NCI-H510A treated with DMSO at 0.1 percent for 48 hours (cell line): ENCODE results near the gene USP8.
A peak's percentile ranks its signal among the peaks of the same experiment; 100 is the strongest.
"Not testable (repeated sequence)": the region's sequence is repeated elsewhere in the genome, so short reads cannot be mapped to it uniquely, and the experiment has no call there.

Experiments
- DNase-seq: peaks from one replicate; lab custom pipeline; 2025; lab: John Stamatoyannopoulos, UW

Gene USP8

GRCh38 chr15:50424066-50424890, at the start of gene USP8:
TSS of gene USP8 (plus strand) at chr15:50424405. CDS start at chr15:50439074, 14,669 bp downstream.
- DNase-seq = peak; percentile 88

GRCh38 chr15:50377867-50378751, 46.1 kb upstream of the USP8 start:
- DNase-seq = no peak

- DNase-seq = no peak
These were observed 45.4 kb upstream of the USP8 start for GRCh38 chr15:50378776-50379175.

- not testable (repeated sequence) for DNase-seq
These were observed 44.8 kb upstream of the USP8 start for GRCh38 chr15:50379413-50379812.

- no peak for DNase-seq
These were observed 44.1 kb upstream of the USP8 start for GRCh38 chr15:50380089-50380488.

GRCh38 chr15:50381438-50381837, 42.8 kb upstream of the USP8 start:
- no peak for DNase-seq

- not testable (repeated sequence) for DNase-seq
These were observed 41.8 kb upstream of the USP8 start for GRCh38 chr15:50382408-50382807.

- DNase-seq = peak; percentile 41
These were observed 33.5 kb upstream of the USP8 start for GRCh38 chr15:50390554-50391264.

- not testable (repeated sequence) for DNase-seq
These were observed 32.6 kb upstream of the USP8 start for GRCh38 chr15:50391561-50391960.

- no peak for DNase-seq
These were observed 12.3 kb upstream of the USP8 start for GRCh38 chr15:50411870-50412269.

- DNase-seq = no peak
These were observed 9.6 kb upstream of the USP8 start for GRCh38 chr15:50414624-50415023.

GRCh38 chr15:50415752-50416404, 8.3 kb upstream of the USP8 start:
- DNase-seq = no peak

GRCh38 chr15:50416890-50417289, 7.3 kb upstream of the USP8 start:
- DNase-seq = no peak

GRCh38 chr15:50418041-50418583, 6.1 kb upstream of the USP8 start:
- no peak for DNase-seq

GRCh38 chr15:50425219-50425618, 1.0 kb downstream of the USP8 start:
- DNase-seq = no peak

- DNase-seq = not testable (repeated sequence)
These were observed 1.6 kb downstream of the USP8 start for GRCh38 chr15:50425678-50426246.

- DNase-seq = no peak
These were observed 2.2 kb downstream of the USP8 start for GRCh38 chr15:50426428-50426827.

- no peak for DNase-seq
These were observed 7.0 kb downstream of the USP8 start for GRCh38 chr15:50431204-50431603.

GRCh38 chr15:50432230-50432629, 8.0 kb downstream of the USP8 start:
- no peak for DNase-seq

GRCh38 chr15:50435772-50436171, 11.6 kb downstream of the USP8 start:
- DNase-seq = no peak

- no peak for DNase-seq
These were observed 14.0 kb downstream of the USP8 start for GRCh38 chr15:50438251-50438650.
